ENCODE measurements around the gene TMEM158.

- TF ChIP-seq, protein P1, sequence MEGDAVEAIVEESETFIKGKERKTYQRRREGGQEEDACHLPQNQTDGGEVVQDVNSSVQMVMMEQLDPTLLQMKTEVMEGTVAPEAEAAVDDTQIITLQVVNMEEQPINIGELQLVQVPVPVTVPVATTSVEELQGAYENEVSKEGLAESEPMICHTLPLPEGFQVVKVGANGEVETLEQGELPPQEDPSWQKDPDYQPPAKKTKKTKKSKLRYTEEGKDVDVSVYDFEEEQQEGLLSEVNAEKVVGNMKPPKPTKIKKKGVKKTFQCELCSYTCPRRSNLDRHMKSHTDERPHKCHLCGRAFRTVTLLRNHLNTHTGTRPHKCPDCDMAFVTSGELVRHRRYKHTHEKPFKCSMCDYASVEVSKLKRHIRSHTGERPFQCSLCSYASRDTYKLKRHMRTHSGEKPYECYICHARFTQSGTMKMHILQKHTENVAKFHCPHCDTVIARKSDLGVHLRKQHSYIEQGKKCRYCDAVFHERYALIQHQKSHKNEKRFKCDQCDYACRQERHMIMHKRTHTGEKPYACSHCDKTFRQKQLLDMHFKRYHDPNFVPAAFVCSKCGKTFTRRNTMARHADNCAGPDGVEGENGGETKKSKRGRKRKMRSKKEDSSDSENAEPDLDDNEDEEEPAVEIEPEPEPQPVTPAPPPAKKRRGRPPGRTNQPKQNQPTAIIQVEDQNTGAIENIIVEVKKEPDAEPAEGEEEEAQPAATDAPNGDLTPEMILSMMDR (conservative IDR thresholded peaks at IDR 0.05) = no peak
- no peak for TF ChIP-seq EZH2 (IDR thresholded peaks at IDR 0.05; ENCODE audit: low read depth)
Measured at GRCh38 chr3:45209526-45209925, 16.6 kb downstream of the TMEM158 start.

Measured in PC-9 (cell line).